ENCODE data around the gene PTPRN2. TPM values are rescaled to one million over a fixed set of nuclear protein-coding genes. Genes with fewer than 3 reads are reported as not detected.

The PTPRN2 gene
- total and polyA plus RNA-seq, 2 of the 8 experiments (the other 6 are each of a cell fraction or from before 2014, with no cell fraction given): 2.6 to 4.5 TPM

DNA sequence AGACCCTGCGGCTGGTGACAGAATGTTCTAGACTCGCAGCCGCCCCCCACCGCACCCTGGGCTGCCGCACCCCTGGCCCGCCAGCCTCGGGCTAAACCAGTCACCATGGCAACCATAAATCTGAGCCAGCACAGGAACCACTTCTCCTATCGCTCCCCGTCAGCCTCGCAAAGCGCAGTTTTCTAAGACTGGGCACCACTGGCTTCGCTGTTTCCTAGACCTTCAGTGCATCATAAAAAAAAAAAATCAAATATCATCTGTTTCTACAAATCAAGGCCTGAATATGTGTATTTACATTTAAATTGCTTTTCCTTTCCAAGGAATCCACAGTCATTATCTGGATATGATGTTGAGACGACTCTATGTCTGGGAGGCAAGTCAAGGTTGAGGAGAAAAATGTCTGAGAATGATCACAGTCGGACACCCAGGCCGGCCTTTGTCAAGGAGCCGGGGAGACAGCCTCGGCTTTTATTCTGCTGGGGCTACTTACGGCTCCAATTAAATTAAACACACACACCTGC is 99.9 kb downstream of the PTPRN2 start (continued):
- TF ChIP-seq, protein P1, sequence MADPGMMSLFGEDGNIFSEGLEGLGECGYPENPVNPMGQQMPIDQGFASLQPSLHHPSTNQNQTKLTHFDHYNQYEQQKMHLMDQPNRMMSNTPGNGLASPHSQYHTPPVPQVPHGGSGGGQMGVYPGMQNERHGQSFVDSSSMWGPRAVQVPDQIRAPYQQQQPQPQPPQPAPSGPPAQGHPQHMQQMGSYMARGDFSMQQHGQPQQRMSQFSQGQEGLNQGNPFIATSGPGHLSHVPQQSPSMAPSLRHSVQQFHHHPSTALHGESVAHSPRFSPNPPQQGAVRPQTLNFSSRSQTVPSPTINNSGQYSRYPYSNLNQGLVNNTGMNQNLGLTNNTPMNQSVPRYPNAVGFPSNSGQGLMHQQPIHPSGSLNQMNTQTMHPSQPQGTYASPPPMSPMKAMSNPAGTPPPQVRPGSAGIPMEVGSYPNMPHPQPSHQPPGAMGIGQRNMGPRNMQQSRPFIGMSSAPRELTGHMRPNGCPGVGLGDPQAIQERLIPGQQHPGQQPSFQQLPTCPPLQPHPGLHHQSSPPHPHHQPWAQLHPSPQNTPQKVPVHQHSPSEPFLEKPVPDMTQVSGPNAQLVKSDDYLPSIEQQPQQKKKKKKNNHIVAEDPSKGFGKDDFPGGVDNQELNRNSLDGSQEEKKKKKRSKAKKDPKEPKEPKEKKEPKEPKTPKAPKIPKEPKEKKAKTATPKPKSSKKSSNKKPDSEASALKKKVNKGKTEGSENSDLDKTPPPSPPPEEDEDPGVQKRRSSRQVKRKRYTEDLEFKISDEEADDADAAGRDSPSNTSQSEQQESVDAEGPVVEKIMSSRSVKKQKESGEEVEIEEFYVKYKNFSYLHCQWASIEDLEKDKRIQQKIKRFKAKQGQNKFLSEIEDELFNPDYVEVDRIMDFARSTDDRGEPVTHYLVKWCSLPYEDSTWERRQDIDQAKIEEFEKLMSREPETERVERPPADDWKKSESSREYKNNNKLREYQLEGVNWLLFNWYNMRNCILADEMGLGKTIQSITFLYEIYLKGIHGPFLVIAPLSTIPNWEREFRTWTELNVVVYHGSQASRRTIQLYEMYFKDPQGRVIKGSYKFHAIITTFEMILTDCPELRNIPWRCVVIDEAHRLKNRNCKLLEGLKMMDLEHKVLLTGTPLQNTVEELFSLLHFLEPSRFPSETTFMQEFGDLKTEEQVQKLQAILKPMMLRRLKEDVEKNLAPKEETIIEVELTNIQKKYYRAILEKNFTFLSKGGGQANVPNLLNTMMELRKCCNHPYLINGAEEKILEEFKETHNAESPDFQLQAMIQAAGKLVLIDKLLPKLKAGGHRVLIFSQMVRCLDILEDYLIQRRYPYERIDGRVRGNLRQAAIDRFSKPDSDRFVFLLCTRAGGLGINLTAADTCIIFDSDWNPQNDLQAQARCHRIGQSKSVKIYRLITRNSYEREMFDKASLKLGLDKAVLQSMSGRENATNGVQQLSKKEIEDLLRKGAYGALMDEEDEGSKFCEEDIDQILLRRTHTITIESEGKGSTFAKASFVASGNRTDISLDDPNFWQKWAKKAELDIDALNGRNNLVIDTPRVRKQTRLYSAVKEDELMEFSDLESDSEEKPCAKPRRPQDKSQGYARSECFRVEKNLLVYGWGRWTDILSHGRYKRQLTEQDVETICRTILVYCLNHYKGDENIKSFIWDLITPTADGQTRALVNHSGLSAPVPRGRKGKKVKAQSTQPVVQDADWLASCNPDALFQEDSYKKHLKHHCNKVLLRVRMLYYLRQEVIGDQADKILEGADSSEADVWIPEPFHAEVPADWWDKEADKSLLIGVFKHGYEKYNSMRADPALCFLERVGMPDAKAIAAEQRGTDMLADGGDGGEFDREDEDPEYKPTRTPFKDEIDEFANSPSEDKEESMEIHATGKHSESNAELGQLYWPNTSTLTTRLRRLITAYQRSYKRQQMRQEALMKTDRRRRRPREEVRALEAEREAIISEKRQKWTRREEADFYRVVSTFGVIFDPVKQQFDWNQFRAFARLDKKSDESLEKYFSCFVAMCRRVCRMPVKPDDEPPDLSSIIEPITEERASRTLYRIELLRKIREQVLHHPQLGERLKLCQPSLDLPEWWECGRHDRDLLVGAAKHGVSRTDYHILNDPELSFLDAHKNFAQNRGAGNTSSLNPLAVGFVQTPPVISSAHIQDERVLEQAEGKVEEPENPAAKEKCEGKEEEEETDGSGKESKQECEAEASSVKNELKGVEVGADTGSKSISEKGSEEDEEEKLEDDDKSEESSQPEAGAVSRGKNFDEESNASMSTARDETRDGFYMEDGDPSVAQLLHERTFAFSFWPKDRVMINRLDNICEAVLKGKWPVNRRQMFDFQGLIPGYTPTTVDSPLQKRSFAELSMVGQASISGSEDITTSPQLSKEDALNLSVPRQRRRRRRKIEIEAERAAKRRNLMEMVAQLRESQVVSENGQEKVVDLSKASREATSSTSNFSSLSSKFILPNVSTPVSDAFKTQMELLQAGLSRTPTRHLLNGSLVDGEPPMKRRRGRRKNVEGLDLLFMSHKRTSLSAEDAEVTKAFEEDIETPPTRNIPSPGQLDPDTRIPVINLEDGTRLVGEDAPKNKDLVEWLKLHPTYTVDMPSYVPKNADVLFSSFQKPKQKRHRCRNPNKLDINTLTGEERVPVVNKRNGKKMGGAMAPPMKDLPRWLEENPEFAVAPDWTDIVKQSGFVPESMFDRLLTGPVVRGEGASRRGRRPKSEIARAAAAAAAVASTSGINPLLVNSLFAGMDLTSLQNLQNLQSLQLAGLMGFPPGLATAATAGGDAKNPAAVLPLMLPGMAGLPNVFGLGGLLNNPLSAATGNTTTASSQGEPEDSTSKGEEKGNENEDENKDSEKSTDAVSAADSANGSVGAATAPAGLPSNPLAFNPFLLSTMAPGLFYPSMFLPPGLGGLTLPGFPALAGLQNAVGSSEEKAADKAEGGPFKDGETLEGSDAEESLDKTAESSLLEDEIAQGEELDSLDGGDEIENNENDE (IDR thresholded peaks at IDR 0.05; ENCODE audit: insufficient replicate concordance, low read length): no peak
- no peak for TF ChIP-seq SAP30 (IDR thresholded peaks at IDR 0.05; ENCODE audit: insufficient read depth, insufficient replicate concordance, low read length)
- TF ChIP-seq KDM5A (IDR thresholded peaks at IDR 0.05; ENCODE audit: low read length): no peak

All from H1 (cell line).